CD14-positive monocyte (primary cell): ENCODE measurements around the gene FGFRL1. TPM values are rescaled to one million over a fixed set of nuclear protein-coding genes. Genes with fewer than 3 reads are reported as not detected.

Experiments
- DNase-seq, 3 donors: peaks; one replicate each; pipeline ENCODE4 v3.0.0-alpha.2; 2011 to 2022
- H2AFZ ChIP-seq: 2 replicates; pipeline ENCODE4 v1.6.0; 2012; ENCODE audit warnings: mild to moderate bottlenecking, low read depth, low read length, inconsistent platforms; ENCODE audit not compliant: insufficient read depth, poor library complexity, severe bottlenecking
- H3K27ac ChIP-seq, 2 donors: 1 replicate in 1 of 2; 2 replicates in 1 of 2; pipeline ENCODE4 v1.5.1; 2012 to 2013; ENCODE audit warnings: low read length in 2 of 2, control low read depth in 1 of 2, inconsistent platforms in 1 of 2, low read depth in 1 of 2, mild to moderate bottlenecking in 1 of 2
- H3K27me3 ChIP-seq, 2 donors: one replicate each; pipeline versions ENCODE4 v1.6.0 to v1.6.1; 2011 to 2013; ENCODE audit warnings: low read length in 2 of 2; ENCODE audit not compliant: control insufficient read depth in 2 of 2, insufficient read depth in 2 of 2
- H3K36me3 ChIP-seq, 2 donors: replicated peaks in 1 of 2; 1 replicate in 1 of 2; 2 replicates in 1 of 2; pipeline versions ENCODE4 v1.5.1 to v1.6.1; 2012 to 2013; ENCODE audit warnings: low read length in 2 of 2, control low read depth in 1 of 2, inconsistent platforms in 1 of 2, mild to moderate bottlenecking in 1 of 2; ENCODE audit not compliant: insufficient read depth in 2 of 2, control insufficient read depth in 1 of 2
- H3K4me1 ChIP-seq, 2 donors: 1 replicate in 1 of 2; 2 replicates in 1 of 2; pipeline versions ENCODE4 v1.5.1 to v1.6.1; 2012 to 2013; ENCODE audit warnings: low read length in 2 of 2, control low read depth in 1 of 2, inconsistent platforms in 1 of 2, mild to moderate bottlenecking in 1 of 2, moderate library complexity in 1 of 2; ENCODE audit not compliant: insufficient read depth in 2 of 2, control insufficient read depth in 1 of 2
- H3K4me2 ChIP-seq: replicated peaks from 2 replicates; pipeline ENCODE3; 2012; ENCODE audit warnings: low read length, moderate library complexity, mild to moderate bottlenecking; ENCODE audit not compliant: poor library complexity, severe bottlenecking; ENCODE audit errors: extremely low read depth
- H3K4me3 ChIP-seq, 3 experiments: fragments of 200-600 bp in 1 of 3; sonication (generic) in 1 of 3; replicated peaks in 1 of 3; 1 replicate in 2 of 3; 2 replicates in 1 of 3; pipeline ENCODE4 v1.5.1; 2011 to 2013; ENCODE audit warnings: low read length in 3 of 3, mild to moderate bottlenecking in 3 of 3, control low read depth in 2 of 3, low read depth in 2 of 3, inconsistent platforms in 1 of 3, moderate library complexity in 1 of 3
- H3K79me2 ChIP-seq: 2 replicates; pipeline ENCODE4 v1.6.0; 2012; ENCODE audit warnings: mild to moderate bottlenecking, control low read depth, inconsistent platforms, low read length, moderate library complexity; ENCODE audit not compliant: insufficient read depth
- H3K9ac ChIP-seq: 2 replicates; pipeline ENCODE4 v1.6.0; 2017; ENCODE audit warnings: low read length, mild to moderate bottlenecking; ENCODE audit not compliant: insufficient read depth, poor library complexity, severe bottlenecking
- H3K9me3 ChIP-seq, 2 donors: replicated peaks in 1 of 2; 1 replicate in 1 of 2; 2 replicates in 1 of 2; pipeline versions ENCODE4 v1.5.1 to v1.6.1; 2012 to 2013; ENCODE audit warnings: low read length in 2 of 2, control low read depth in 1 of 2; ENCODE audit not compliant: control insufficient read depth in 1 of 2, insufficient read depth in 1 of 2
- H4K20me1 ChIP-seq: 2 replicates; pipeline ENCODE4 v1.6.0; 2012; ENCODE audit warnings: mild to moderate bottlenecking, low read length, control low read depth, moderate library complexity; ENCODE audit not compliant: insufficient read depth
- H3K27ac Mint-ChIP-seq, 7 donors: one replicate each; pipeline ENCODE4 v1.8.0; 2020; ENCODE audit warnings: mild to moderate bottlenecking in 7 of 7, mixed read lengths in 7 of 7, moderate library complexity in 6 of 7, inconsistent platforms in 2 of 7
- H3K27me3 Mint-ChIP-seq, 3 donors: one replicate each; pipeline ENCODE4 v1.8.0; 2021 to 2022; ENCODE audit warnings: low read depth in 3 of 3, mild to moderate bottlenecking in 3 of 3, mixed read lengths in 3 of 3, moderate library complexity in 3 of 3, inconsistent platforms in 1 of 3
- H3K36me3 Mint-ChIP-seq, 2 donors: one replicate each; pipeline ENCODE4 v1.8.0; 2020; ENCODE audit warnings: mixed read lengths in 2 of 2, inconsistent platforms in 1 of 2, mild to moderate bottlenecking in 1 of 2
- H3K4me1 Mint-ChIP-seq: one replicate; pipeline ENCODE4 v1.8.0; 2020; ENCODE audit warnings: mild to moderate bottlenecking, mixed read lengths
- H3K4me3 Mint-ChIP-seq, 2 donors: one replicate each; pipeline ENCODE4 v1.8.0; 2020; ENCODE audit warnings: mild to moderate bottlenecking in 2 of 2, mixed read lengths in 2 of 2, moderate library complexity in 1 of 2
- H3K9me3 Mint-ChIP-seq, 7 donors: one replicate each; pipeline ENCODE4 v1.8.0; 2020 to 2022; ENCODE audit warnings: mixed read lengths in 7 of 7, mild to moderate bottlenecking in 6 of 7, moderate library complexity in 6 of 7, inconsistent platforms in 2 of 7
- WGBS: methylation state at CpG from one replicate; pipeline ENCODE4 v1.1.5; 2013; ENCODE audit warnings: missing lambda C conversion rate; ENCODE audit not compliant: insufficient coverage; 5-methylcytosine and 5-hydroxymethylcytosine counted together
- intact Hi-C, 2 donors: fragments of 100-400 bp; cut with micrococcal nuclease; formaldehyde crosslinking; loops; one replicate each; pipeline versions ENCODE4 v1.15.0 to v1.15.1; 2023
- polyA plus RNA-seq, 3 donors: library from polyadenylated mRNA; depleted of rRNA in 1 of 3; unstranded in 2 of 3; stranded (reverse) in 1 of 3; fragments of 300-500 nt in 2 of 3; fragments of >200 nt in 1 of 3; fragmentation: Illumina TruSeq in 2 of 3; gene quantifications; 1 replicate in 2 of 3; 2 replicates in 1 of 3; pipeline ENCODE4 v1.2.3, GENCODE V29; 2012 to 2021
- TF ChIP-seq, protein P1 (sequence below): fragments of 200-600 bp; IDR thresholded peaks from one replicate; pipeline ENCODE4 v1.8.0; 2022; ENCODE audit warnings: antibody characterized with exemption, mild to moderate bottlenecking

The FGFRL1 gene
- polyA plus RNA-seq, 3 donors, result 0.17 to 77.7 (median 0.28) TPM

DNA sequence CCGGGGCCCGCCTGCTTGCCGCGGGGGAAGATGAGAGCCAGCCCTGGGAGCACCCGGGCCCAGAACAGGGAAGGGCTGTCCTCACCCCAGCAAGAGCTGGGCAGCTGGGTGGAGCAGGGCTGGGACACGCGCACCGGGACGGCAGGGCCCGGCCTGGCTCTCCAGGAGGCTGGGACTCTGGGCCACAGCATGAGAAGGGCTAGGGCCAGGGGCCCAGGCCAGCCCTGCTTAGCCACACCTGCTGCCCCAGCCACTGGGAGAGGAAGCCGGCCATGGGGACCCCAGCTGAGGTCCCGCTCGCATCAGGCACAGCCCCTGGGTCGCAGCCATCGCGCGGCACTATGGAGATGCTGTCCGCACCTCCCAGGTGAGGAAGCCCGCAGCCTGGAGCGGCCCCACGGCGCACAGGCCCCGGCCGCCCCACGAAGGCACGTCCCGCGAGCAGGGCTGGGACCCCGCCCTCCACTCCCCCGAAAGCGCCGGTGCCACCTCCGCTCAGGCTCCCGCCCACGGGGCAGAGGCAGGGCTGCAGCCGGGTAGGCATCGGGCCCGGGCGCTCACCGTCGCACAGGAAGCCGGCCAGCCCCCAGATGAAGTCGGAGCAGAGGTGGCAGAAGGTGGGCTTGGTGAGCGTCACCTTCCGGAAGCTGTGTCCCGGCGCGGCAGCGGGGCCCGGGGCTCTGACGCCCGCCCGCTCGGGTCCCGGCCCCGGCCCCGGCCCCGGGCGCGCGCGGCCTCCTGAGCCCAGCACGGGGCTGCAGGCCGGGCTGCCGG lies 38.6 kb upstream of the FGFRL1 start:
- H3K36me3 ChIP-seq, result peaks cover 0 to 5% of the 10 kb centered on the region in 2 donors
- peaks cover 0 to 20% of the 10 kb centered on the region in 2 donors for H3K27me3 ChIP-seq
- DNase-seq, result no peak
- H3K9ac ChIP-seq, result peak overlapping the region; percentile 74
- TF ChIP-seq, protein P1, sequence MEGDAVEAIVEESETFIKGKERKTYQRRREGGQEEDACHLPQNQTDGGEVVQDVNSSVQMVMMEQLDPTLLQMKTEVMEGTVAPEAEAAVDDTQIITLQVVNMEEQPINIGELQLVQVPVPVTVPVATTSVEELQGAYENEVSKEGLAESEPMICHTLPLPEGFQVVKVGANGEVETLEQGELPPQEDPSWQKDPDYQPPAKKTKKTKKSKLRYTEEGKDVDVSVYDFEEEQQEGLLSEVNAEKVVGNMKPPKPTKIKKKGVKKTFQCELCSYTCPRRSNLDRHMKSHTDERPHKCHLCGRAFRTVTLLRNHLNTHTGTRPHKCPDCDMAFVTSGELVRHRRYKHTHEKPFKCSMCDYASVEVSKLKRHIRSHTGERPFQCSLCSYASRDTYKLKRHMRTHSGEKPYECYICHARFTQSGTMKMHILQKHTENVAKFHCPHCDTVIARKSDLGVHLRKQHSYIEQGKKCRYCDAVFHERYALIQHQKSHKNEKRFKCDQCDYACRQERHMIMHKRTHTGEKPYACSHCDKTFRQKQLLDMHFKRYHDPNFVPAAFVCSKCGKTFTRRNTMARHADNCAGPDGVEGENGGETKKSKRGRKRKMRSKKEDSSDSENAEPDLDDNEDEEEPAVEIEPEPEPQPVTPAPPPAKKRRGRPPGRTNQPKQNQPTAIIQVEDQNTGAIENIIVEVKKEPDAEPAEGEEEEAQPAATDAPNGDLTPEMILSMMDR, result no peak
- H3K27ac ChIP-seq, result peak overlapping the region in 1 of 2 donors; percentile 41
- intact Hi-C loops, result loop anchor here (2.0 to 10.0 kb wide), 5 partner anchors 34 to 188 kb away; partner anchors contain the start of gene FGFRL1 (in 1 of the 2)
- Mint-ChIP-seq H3K4me3 (peak overlapping the region; percentile 68 to 77), H3K27me3 (peaks cover 3 to 26% (median 10%) of the 10 kb centered on the region in 3 donors), H3K4me1 (peaks cover 15% of the 10 kb centered on the region), H3K27ac (no peak overlapping the region), H3K36me3 (peaks cover 7 to 8% of the 10 kb centered on the region in 2 donors), H3K9me3 (peaks cover 0 to 5% (median 4%) of the 10 kb centered on the region in 7 donors)
- H3K79me2 ChIP-seq, result peaks cover 18% of the 10 kb centered on the region
- peak overlapping the region; percentile 98 for H3K4me2 ChIP-seq
- peaks cover 45% of the 10 kb centered on the region for H4K20me1 ChIP-seq
- H3K4me1 ChIP-seq, result peaks cover 25 to 38% of the 10 kb centered on the region in 2 donors
- H2AFZ ChIP-seq, result peak overlapping the region; percentile 65
- peak overlapping the region; percentile 46 to 90 (median 87) for H3K4me3 ChIP-seq
- WGBS, result 1% methylated on average over 65 of the region's 65 CpGs
- no peaks in the 10 kb centered on the region for H3K9me3 ChIP-seq

DNA sequence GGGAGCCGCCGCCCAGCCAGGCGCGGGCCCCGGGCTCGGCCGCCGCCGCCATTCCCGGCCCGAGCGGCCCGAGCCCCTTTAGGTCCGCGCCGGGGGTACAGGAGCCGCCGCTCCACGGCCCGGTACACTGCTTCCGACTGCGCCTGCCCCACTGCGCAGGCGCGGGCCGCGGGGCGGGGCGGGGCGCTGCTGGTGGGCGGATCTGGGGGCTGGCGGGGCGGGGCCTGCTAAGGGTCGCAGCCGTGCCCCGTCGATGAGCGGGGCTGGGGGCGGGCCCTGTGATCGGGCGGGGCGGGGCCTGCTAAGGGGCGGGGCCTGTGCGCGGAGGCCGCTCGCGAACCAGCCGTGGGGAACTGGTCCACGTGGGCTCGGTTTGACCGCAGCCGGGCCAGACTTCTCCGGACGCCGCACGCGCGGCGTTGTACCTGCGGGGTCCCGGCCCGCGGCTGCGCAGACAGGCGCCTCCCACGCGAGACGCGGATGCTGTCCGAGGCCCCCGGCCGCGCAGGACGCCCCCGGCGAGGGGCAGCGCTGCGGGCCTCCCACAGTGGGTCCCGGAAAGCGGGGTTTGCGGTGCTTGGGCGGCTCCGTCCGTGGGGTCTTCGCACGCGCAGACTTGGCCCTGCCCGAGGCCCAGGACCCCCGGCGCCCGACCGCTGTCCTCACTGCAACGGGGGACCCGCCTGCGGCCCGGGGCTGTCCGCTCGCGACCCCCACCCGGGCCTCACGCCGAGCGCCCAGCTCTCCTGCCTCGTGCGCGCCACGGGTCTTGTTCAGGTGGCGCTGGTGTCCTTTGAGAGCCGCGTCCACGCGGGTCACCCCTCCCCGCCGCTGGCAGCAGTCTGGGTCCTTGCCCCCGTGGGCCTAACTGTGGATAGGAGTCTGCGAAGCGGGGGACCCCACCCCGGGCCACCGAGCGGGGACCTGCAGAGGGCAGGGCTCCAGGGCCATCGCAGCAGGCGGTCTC lies 37.7 kb upstream of the FGFRL1 start, which contains the start of gene DGKQ:
Gene DGKQ (minus strand): TSS at position 139 of the 967 bp plus-strand sequence. CDS start 87 bp downstream, at position 52.
- Histone ChIP-seq H3K4me2 (peak within 1 kb of the TSS; percentile 98), H2AFZ (peak within 1 kb of the TSS; percentile 65), H3K36me3 (peaks cover 0 to 5% of the 10 kb centered on the region in 2 donors), H3K27ac (peak within 1 kb of the TSS in 1 of 2 donors; percentile 41), H3K9ac (peak within 1 kb of the TSS; percentile 74), H4K20me1 (peaks cover 38% of the 10 kb centered on the region), H3K4me1 (peaks cover 33 to 47% of the 10 kb centered on the region in 2 donors), H3K79me2 (peaks cover 18% of the 10 kb centered on the region), H3K9me3 (no peaks in the 10 kb centered on the region), H3K27me3 (peaks cover 0 to 14% of the 10 kb centered on the region in 2 donors), H3K4me3 (peak within 1 kb of the TSS; percentile 46 to 90 (median 87))
- peaks cover 7 to 8% of the 10 kb centered on the region in 2 donors for H3K36me3 Mint-ChIP-seq
- TF ChIP-seq, protein P1, result no peak
- WGBS, result 22% methylated on average over 119 of the region's 123 CpGs
- peaks cover 2 to 18% (median 8%) of the 10 kb centered on the region in 3 donors for H3K27me3 Mint-ChIP-seq
- H3K9me3 Mint-ChIP-seq, result peaks cover 0 to 5% (median 4%) of the 10 kb centered on the region in 7 donors
- H3K4me3 Mint-ChIP-seq, result peak within 1 kb of the TSS; percentile 68 to 77
- peak within 1 kb of the TSS in 2 of 7 donors; percentile 58 to 83 for H3K27ac Mint-ChIP-seq
- DNase-seq, result peak; percentile 85 to 93 (median 89)
- intact Hi-C loops, result loop anchor here (2.0 to 10.0 kb wide), 5 partner anchors 34 to 189 kb away; partner anchors contain the start of gene FGFRL1 (in 1 of the 2)
- H3K4me1 Mint-ChIP-seq, result peaks cover 17% of the 10 kb centered on the region
